ENCODE results near the gene SLC25A21.

Gene SLC25A21

DNA sequence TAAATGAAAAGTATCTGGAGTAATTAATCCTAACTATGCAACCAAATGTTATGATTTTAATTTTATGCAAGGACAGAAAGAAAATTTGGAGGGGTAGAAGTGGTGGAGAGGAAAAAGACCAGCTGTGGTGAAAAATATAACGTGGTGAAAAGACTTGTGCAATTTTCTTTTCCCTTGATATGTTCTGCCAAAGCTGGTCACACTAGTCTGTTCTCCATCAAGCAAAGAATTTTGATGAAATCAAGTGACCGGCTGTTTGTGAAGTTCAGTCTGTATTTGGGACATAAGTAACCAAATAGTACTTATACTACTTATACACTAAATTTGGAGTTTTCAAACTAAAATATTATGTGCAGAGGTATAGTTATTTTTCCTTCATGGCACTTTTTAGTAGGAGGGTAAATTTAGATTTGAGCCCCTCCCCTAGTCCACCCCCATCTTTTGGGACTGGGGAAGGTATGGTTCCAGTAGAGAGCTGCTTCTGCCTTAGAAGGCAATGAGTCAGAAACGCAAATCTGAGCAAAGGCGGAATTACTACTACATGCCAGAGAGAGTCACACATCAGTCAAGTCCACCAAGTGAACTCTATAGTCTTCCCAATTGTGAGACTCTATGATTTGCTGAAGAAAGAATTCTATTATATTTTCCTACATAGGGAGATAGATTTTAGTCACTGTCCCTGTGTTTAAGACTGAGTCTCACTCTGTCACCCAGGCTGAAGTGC, 229.7 kb downstream of the SLC25A21 start:
- TF ChIP-seq, protein P1, sequence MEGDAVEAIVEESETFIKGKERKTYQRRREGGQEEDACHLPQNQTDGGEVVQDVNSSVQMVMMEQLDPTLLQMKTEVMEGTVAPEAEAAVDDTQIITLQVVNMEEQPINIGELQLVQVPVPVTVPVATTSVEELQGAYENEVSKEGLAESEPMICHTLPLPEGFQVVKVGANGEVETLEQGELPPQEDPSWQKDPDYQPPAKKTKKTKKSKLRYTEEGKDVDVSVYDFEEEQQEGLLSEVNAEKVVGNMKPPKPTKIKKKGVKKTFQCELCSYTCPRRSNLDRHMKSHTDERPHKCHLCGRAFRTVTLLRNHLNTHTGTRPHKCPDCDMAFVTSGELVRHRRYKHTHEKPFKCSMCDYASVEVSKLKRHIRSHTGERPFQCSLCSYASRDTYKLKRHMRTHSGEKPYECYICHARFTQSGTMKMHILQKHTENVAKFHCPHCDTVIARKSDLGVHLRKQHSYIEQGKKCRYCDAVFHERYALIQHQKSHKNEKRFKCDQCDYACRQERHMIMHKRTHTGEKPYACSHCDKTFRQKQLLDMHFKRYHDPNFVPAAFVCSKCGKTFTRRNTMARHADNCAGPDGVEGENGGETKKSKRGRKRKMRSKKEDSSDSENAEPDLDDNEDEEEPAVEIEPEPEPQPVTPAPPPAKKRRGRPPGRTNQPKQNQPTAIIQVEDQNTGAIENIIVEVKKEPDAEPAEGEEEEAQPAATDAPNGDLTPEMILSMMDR (IDR thresholded peaks at IDR 0.05; ENCODE audit: extremely low read depth, missing control alignments) = no peak
- no peak for DNase-seq (ENCODE audit: low spot score)

DNA sequence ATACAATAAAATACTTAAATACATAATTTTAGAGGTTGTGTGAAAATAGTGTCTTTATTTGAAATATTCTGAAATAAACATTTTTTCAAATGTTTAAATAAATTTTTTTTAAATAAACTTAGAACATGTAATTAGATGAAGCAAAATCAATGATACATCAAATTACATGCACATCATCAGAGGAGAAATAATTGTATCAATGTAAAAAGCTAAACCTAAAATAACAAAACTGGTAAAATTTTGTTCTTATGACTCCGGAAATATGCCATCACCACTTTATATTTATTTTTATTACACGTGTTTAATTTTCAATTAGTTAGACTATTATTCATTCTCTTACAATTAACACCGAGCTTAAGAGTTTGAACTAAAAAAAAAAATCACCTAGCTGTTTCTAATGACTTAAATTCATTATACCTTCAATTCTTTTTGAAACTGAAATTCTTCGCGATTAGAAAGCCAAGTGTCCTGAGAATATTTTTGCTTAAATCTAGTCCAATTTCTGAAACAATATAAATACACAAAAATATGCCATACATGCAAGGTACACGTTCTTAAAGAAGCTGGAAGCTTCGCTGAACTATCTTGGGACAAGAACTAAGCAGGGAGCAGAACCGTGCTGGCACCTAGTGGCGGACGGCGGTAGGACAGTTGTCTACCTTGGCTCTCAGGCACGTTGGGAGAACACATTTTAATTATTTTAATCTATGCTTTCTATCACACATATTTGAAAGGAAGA, 230.5 kb downstream of the SLC25A21 start:
- TF ChIP-seq, protein P1 (IDR thresholded peaks at IDR 0.05; ENCODE audit: extremely low read depth, missing control alignments) = peak; percentile 97
- DNase-seq (ENCODE audit: low spot score) = peak; percentile 23

DNA sequence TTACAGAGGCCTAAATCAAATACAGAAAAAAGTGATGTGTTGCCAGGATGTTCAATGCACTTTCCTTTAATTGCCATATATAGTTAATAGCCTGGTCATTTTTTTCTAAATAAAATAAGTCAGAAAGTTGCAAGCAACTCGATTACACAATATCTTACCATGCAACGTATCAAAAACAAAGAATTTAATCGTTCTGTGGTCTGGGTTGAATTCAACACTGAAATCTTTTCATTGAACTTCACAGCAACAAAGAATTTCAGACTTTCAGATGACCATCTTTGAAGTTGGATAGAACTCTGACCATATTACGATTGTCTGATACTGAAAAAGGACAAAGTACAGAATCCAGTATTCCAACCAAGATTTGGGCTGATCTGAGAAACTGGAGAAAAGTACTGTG, 231.9 kb downstream of the SLC25A21 start:
- DNase-seq (ENCODE audit: low spot score) = no peak
- TF ChIP-seq, protein P1 (IDR thresholded peaks at IDR 0.05; ENCODE audit: extremely low read depth, missing control alignments) = no peak

DNA sequence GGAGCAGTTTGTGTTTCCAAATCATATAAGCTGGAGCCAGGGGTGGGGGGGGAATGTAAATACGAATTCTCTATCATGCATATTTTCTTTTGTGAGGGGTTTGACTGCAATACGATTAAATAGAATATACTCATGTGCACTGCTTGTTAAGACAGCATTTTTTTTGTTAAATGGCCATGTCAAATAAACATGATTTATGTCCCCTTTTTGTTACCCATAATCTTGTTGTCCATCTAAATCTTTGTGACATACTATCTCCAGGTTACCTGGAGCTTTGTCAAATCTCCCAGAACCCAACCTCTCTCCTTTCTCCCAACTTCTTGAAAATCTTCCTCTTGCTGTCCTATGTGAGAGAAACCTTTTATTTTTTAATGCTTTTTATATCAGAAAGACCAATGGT, 233.1 kb downstream of the SLC25A21 start:
- no peak for DNase-seq (ENCODE audit: low spot score)
- TF ChIP-seq, protein P1 (IDR thresholded peaks at IDR 0.05; ENCODE audit: extremely low read depth, missing control alignments) = no peak

DNA sequence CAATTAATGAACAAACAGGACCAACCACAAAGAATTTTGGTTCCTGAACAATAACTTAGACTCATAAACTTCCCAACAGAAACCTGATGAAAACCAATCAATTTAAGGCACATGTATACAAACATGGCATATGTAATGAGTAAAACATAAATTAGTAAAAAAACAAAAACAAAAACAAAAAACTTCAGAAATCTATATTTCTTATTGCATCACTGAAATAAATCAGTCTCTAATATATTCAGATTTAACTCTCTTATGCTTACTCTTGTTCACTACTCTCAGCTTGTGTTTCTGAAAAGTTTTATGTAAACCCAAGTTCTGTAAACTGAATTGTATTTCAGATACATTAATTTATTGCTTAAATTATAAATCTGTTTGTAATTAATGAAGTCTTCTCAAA, 233.7 kb downstream of the SLC25A21 start:
- TF ChIP-seq, protein P1 (IDR thresholded peaks at IDR 0.05; ENCODE audit: extremely low read depth, missing control alignments) = no peak
- no peak for DNase-seq (ENCODE audit: low spot score)

DNA sequence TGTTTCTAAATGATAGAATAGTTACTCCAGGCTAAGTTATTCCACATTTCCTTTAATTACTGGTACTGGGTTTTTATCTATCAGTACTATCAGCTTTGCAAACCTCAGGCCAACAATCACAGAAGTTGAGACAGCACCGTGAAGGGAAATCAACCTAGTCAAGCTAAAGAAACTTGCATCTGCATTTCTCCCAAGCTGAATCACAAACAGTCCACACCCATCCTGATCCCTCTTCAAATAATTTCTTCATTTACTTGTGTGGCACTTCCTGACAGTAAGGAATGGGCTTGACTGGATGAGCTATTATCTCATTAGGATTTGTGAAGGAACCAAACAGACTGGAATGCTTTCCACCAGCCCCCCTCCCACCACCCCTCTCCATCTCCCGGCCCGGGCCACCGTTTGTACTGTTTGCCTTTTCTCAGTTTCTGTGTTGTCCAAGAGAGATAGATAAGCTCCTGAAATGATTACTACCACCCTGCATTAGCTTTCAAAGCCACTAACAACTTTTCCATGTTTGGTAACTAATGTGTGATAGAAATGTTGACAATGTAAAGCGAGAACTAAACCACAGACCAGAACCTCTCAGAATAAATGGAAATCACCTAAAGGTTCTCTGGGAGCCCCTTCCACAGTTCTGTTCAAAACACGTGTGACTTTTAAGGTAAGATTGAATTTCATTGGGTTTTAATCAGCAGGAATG, 236.3 kb downstream of the SLC25A21 start:
- DNase-seq (ENCODE audit: low spot score) = no peak
- TF ChIP-seq, protein P1 (IDR thresholded peaks at IDR 0.05; ENCODE audit: extremely low read depth, missing control alignments) = no peak

DNA sequence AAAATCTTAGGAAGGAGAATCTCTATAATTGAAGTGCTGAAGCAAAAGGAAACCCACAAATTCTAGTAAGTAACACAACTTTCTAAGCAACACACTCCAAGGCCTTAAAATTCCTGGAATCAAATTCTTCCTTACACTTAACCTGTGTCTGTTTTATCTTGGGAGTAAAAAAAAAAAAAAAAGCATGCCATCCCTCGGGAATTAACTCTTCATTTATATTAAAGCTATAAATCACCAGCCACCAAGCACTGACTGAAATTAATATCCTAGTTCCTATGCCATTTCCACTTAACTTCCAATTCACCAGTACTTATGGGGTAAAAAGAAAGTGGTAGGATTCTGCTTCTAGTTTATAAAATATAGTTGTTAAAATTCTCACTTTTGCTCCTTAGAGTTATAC, 238.1 kb downstream of the SLC25A21 start:
- TF ChIP-seq, protein P1 (IDR thresholded peaks at IDR 0.05; ENCODE audit: extremely low read depth, missing control alignments) = no peak
- DNase-seq (ENCODE audit: low spot score) = no peak

All from GM20000 (cell line).